ENCODE measurements around the gene HGD. TPM values are rescaled to one million over a fixed set of nuclear protein-coding genes. Genes with fewer than 3 reads are reported as not detected.

Gene HGD
- total RNA-seq, 2 experiments from 2014 or later: 0.12 TPM; not detected in 1

GRCh38 chr3:120693439-120694171 lies 11.6 kb upstream of the HGD start:
- peaks cover 4% of the 10 kb centered on the region for H3K4me1 Mint-ChIP-seq (ENCODE audit: low read depth)
- no peak overlapping the region for H3K27ac Mint-ChIP-seq
- H3K4me3 Mint-ChIP-seq: no peak overlapping the region
- POLR2A ChIA-PET: no interaction called here
- DNase-seq: no peak
- CTCF ChIA-PET: interaction anchor here (0.6 kb wide), 1 partner anchor 14 kb away, joined by 3 read pairs; no protein-coding TSS in a partner anchor
- intact Hi-C loops (cut with micrococcal nuclease): no loop called here
- H3K27me3 Mint-ChIP-seq: no peaks in the 10 kb centered on the region
- H3K36me3 Mint-ChIP-seq: peaks cover 19% of the 10 kb centered on the region
- H3K9me3 Mint-ChIP-seq: no peaks in the 10 kb centered on the region

GRCh38 chr3:120689395-120689794 lies 7.4 kb upstream of the HGD start:
- H3K27me3 Mint-ChIP-seq: no peaks in the 10 kb centered on the region
- ChIA-PET POLR2A (no interaction called here), CTCF (interaction anchor here (0.7 kb wide), 2 partner anchors 77 to 131 kb away, joined by 3 read pairs; no protein-coding TSS in a partner anchor)
- H3K4me1 Mint-ChIP-seq (ENCODE audit: low read depth): peaks cover 4% of the 10 kb centered on the region
- no peak overlapping the region for H3K27ac Mint-ChIP-seq
- peaks cover 16% of the 10 kb centered on the region for H3K36me3 Mint-ChIP-seq
- no peak overlapping the region for H3K4me3 Mint-ChIP-seq
- DNase-seq: no peak
- intact Hi-C loops (cut with micrococcal nuclease): no loop called here
- H3K9me3 Mint-ChIP-seq: no peaks in the 10 kb centered on the region

- H3K4me3 Mint-ChIP-seq: no peak overlapping the region
- peaks cover 18% of the 10 kb centered on the region for H3K36me3 Mint-ChIP-seq
- POLR2A ChIA-PET: no interaction called here
- peaks cover 4% of the 10 kb centered on the region for H3K4me1 Mint-ChIP-seq (ENCODE audit: low read depth)
- intact Hi-C loops (cut with micrococcal nuclease): no loop called here
- no peaks in the 10 kb centered on the region for H3K27me3 Mint-ChIP-seq
- no peak for DNase-seq
- no peak overlapping the region for H3K27ac Mint-ChIP-seq
- no peaks in the 10 kb centered on the region for H3K9me3 Mint-ChIP-seq
- CTCF ChIA-PET: no interaction called here
These were observed 6.1 kb upstream of the HGD start for GRCh38 chr3:120688121-120688520.

- Mint-ChIP-seq H3K9me3 (no peaks in the 10 kb centered on the region), H3K4me3 (no peak overlapping the region), H3K27me3 (no peaks in the 10 kb centered on the region), H3K4me1 (ENCODE audit: low read depth) (no peaks in the 10 kb centered on the region), H3K27ac (no peak overlapping the region), H3K36me3 (peaks cover 12% of the 10 kb centered on the region)
- ChIA-PET POLR2A (no interaction called here), CTCF (no interaction called here)
- DNase-seq: no peak
- intact Hi-C loops (cut with micrococcal nuclease): no loop called here
These were observed 3.4 kb upstream of the HGD start for GRCh38 chr3:120685411-120685810.

DNA sequence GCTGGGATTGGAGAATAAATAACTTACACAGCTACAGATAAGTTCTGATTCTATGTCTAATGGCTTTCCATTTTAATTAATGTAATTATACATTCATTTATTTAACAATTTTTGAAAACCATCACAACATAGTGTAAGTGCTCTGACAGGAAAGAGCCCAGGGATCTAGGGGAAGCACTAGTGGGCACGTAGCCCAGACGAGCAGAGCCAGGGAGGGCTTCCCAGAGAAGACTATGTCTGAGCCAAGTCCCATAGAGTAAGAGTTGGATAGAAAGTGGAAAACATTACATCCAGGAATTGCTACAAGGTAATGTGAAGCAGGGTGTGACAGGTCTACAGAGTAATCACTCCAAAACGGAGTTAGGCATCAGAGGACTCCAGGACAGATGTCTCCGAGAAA lies 2.9 kb upstream of the HGD start:
- Mint-ChIP-seq H3K4me1 (ENCODE audit: low read depth) (no peaks in the 10 kb centered on the region), H3K36me3 (peaks cover 12% of the 10 kb centered on the region), H3K27ac (no peak overlapping the region), H3K27me3 (no peaks in the 10 kb centered on the region), H3K9me3 (no peaks in the 10 kb centered on the region), H3K4me3 (no peak overlapping the region)
- intact Hi-C loops (cut with micrococcal nuclease): no loop called here
- CTCF ChIA-PET: no interaction called here
- no peak for DNase-seq
- POLR2A ChIA-PET: no interaction called here

- CTCF ChIA-PET: no interaction called here
- intact Hi-C loops (cut with micrococcal nuclease): no loop called here
- Mint-ChIP-seq H3K27ac (no peak overlapping the region), H3K27me3 (no peaks in the 10 kb centered on the region), H3K36me3 (peaks cover 5% of the 10 kb centered on the region), H3K4me1 (ENCODE audit: low read depth) (no peaks in the 10 kb centered on the region), H3K4me3 (no peak overlapping the region), H3K9me3 (no peaks in the 10 kb centered on the region)
- POLR2A ChIA-PET: no interaction called here
- no peak for DNase-seq
These were observed 1.7 kb upstream of the HGD start for GRCh38 chr3:120683671-120684301.

DNA sequence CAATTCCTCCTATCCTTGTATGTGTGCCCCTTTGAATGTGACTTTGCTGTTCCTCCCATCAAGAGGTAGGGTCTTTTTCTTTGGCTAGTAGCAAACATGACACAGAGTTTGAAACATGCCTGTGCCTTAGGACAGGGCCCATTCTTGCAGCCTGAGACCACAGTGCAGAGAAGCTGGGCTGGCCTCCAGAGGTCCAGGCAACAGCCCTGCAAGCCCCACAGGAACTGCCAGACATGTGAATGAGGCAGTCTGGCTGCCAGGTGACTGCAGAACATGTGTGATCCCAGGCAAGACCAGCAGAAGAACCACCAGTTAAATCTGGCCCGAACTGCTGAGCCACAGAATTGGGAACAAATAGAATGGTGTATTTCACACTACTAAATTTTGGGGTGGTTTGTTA lies 1.2 kb upstream of the HGD start:
- no peak for DNase-seq
- H3K27me3 Mint-ChIP-seq: no peaks in the 10 kb centered on the region
- intact Hi-C loops (cut with micrococcal nuclease): no loop called here
- H3K9me3 Mint-ChIP-seq: no peaks in the 10 kb centered on the region
- POLR2A ChIA-PET: no interaction called here
- no peak overlapping the region for H3K27ac Mint-ChIP-seq
- H3K4me1 Mint-ChIP-seq (ENCODE audit: low read depth): peaks cover 3% of the 10 kb centered on the region
- CTCF ChIA-PET: no interaction called here
- H3K36me3 Mint-ChIP-seq: peaks cover 3% of the 10 kb centered on the region
- H3K4me3 Mint-ChIP-seq: no peak overlapping the region

GRCh38 chr3:120681506-120682038 lies 467 bp downstream of the HGD start:
- H3K36me3 Mint-ChIP-seq: peaks cover 6% of the 10 kb centered on the region

DNA sequence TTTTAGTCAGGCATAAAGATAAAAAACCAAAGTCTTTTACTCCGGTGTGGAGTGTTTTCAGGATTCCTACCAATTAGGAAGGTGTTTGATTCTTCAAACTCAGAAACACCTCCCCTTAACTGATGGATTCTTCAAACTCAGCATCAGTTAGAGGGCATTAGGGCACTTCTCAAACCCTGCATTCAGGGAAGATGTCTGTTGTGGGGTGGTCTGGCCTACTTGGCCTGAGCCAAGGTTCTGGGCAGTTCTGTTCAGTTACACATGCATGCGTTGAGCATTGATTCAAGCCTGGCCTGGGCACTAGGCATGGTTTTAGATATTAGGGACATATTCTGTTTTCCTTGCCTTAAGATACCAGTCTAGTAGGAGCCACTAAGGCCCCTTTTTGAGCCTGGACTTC lies 1.0 kb downstream of the HGD start:
- Mint-ChIP-seq H3K4me3 (no peak overlapping the region), H3K27me3 (peaks cover 2% of the 10 kb centered on the region), H3K4me1 (ENCODE audit: low read depth) (peaks cover 3% of the 10 kb centered on the region), H3K36me3 (peaks cover 6% of the 10 kb centered on the region), H3K27ac (no peak overlapping the region), H3K9me3 (peaks cover 11% of the 10 kb centered on the region)
- intact Hi-C loops (cut with micrococcal nuclease): no loop called here
- ChIA-PET CTCF (no interaction called here), POLR2A (no interaction called here)
- DNase-seq: no peak

More at GRCh38 chr3:120681506-120682038, 467 bp downstream of the HGD start:
- ChIA-PET CTCF (no interaction called here), POLR2A (no interaction called here)
- intact Hi-C loops (cut with micrococcal nuclease): no loop called here
- no peak for DNase-seq
- Mint-ChIP-seq H3K27me3 (peaks cover 2% of the 10 kb centered on the region), H3K4me1 (ENCODE audit: low read depth) (peaks cover 3% of the 10 kb centered on the region), H3K9me3 (peaks cover 10% of the 10 kb centered on the region), H3K4me3 (no peak overlapping the region), H3K27ac (no peak overlapping the region)

DNA sequence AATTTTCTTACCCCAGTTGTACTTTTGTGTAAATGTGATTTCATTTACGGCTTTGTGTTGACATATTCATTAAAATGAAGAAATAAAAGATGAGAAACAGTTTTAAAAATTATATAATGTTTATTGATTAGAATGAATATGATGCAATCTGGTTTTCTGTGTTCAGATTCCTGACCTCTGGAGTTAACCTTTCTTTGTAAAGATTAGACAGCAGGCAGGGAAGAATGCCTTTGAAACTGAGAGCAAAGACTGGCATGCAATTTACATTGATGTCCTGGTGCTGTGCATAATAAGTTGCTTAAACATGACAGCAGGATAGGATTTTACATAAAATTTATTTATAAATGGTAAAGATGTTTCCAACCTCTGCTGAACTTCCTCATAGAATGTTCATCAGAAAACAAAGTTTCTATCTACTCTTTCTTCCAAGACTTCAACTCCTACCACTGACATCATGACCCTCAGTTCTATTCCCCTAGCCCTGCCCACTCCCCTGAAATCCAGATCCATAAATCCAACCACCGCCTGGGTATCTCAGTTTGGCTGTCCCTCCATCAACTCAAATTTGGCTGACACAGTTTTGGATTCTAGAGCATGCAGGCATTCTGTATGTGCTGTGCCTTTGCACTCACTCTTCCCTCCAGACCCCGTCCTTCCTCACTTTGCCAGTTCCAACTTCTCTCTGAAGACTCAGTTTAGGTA lies 1.7 kb downstream of the HGD start:
- intact Hi-C loops (cut with micrococcal nuclease): no loop called here
- H3K36me3 Mint-ChIP-seq: peaks cover 5% of the 10 kb centered on the region
- CTCF ChIA-PET: interaction anchor here (0.6 kb wide), 1 partner anchor 13 kb away, joined by 3 read pairs; no protein-coding TSS in a partner anchor
- H3K27me3 Mint-ChIP-seq: peaks cover 3% of the 10 kb centered on the region
- no peak overlapping the region for H3K4me3 Mint-ChIP-seq
- peaks cover 3% of the 10 kb centered on the region for H3K4me1 Mint-ChIP-seq (ENCODE audit: low read depth)
- peaks cover 11% of the 10 kb centered on the region for H3K9me3 Mint-ChIP-seq
- no peak for DNase-seq
- H3K27ac Mint-ChIP-seq: no peak overlapping the region
- POLR2A ChIA-PET: no interaction called here

- ChIA-PET CTCF (interaction anchor here (1.1 kb wide), 1 partner anchor 70 kb away, joined by 5 read pairs; no protein-coding TSS in a partner anchor), POLR2A (no interaction called here)
- H3K4me1 Mint-ChIP-seq (ENCODE audit: low read depth): peaks cover 3% of the 10 kb centered on the region
These were observed 3.1 kb downstream of the HGD start for GRCh38 chr3:120678984-120679383.

GRCh38 chr3:120678331-120678947 lies 3.6 kb downstream of the HGD start:
- H3K36me3 Mint-ChIP-seq: peaks cover 3% of the 10 kb centered on the region

More at GRCh38 chr3:120678984-120679383, 3.1 kb downstream of the HGD start:
- peaks cover 11% of the 10 kb centered on the region for H3K9me3 Mint-ChIP-seq
- no peak overlapping the region for H3K27ac Mint-ChIP-seq
- no peak for DNase-seq
- intact Hi-C loops (cut with micrococcal nuclease): no loop called here
- no peak overlapping the region for H3K4me3 Mint-ChIP-seq
- peaks cover 4% of the 10 kb centered on the region for H3K27me3 Mint-ChIP-seq
- H3K36me3 Mint-ChIP-seq: peaks cover 4% of the 10 kb centered on the region

More at GRCh38 chr3:120678331-120678947, 3.6 kb downstream of the HGD start:
- Mint-ChIP-seq H3K9me3 (peaks cover 11% of the 10 kb centered on the region), H3K4me3 (no peak overlapping the region), H3K27me3 (peaks cover 4% of the 10 kb centered on the region), H3K27ac (no peak overlapping the region), H3K4me1 (ENCODE audit: low read depth) (peaks cover 3% of the 10 kb centered on the region)
- intact Hi-C loops (cut with micrococcal nuclease): no loop called here
- ChIA-PET POLR2A (no interaction called here), CTCF (interaction anchor here (1.1 kb wide), 1 partner anchor 70 kb away, joined by 5 read pairs; no protein-coding TSS in a partner anchor)
- no peak for DNase-seq
